AG10803 (cell line): Measurements from ENCODE around the gene DAPK3.

Experiments used
- DNase-seq: peaks from one replicate; pipeline ENCODE4 v3.0.0; 2010; ENCODE audit warnings: low read depth
- H3K4me3 ChIP-seq: 2 replicates; pipeline ENCODE4 v1.5.1; 2011; ENCODE audit warnings: mild to moderate bottlenecking, low read length, control low read depth
- CTCF ChIP-seq: conservative IDR thresholded peaks from 2 replicates; pipeline ENCODE4 v1.5.1; 2011; ENCODE audit warnings: mild to moderate bottlenecking, low read length, control low read depth, inconsistent platforms

The DAPK3 gene

GRCh38 chr19:3970808-3971598 is at the start of gene DAPK3:
TSS of gene DAPK3 (minus strand) at chr19:3971099. CDS start at chr19:3969735, 1,364 bp downstream.
- TF ChIP-seq CTCF: no peak
- H3K4me3 ChIP-seq: peak within 1 kb of the TSS; percentile 94
- DNase-seq: peak; percentile 97

GRCh38 chr19:4019578-4019977 is 48.7 kb upstream of the DAPK3 start:
- H3K4me3 ChIP-seq: no peak overlapping the region
- no peak for TF ChIP-seq CTCF
- no peak for DNase-seq

- TF ChIP-seq CTCF: no peak
- no peak for DNase-seq
- no peak overlapping the region for H3K4me3 ChIP-seq
Measured at GRCh38 chr19:4018775-4019504, 48.0 kb upstream of the DAPK3 start.

- no peak for TF ChIP-seq CTCF
- H3K4me3 ChIP-seq: no peak overlapping the region
- DNase-seq: no peak
Measured at GRCh38 chr19:4018140-4018613, 47.3 kb upstream of the DAPK3 start.

GRCh38 chr19:4016903-4017638 is 46.2 kb upstream of the DAPK3 start:
- no peak for TF ChIP-seq CTCF
- DNase-seq: no peak
- H3K4me3 ChIP-seq: no peak overlapping the region

GRCh38 chr19:4016486-4016885 is 45.6 kb upstream of the DAPK3 start:
- H3K4me3 ChIP-seq: no peak overlapping the region
- DNase-seq: no peak
- TF ChIP-seq CTCF: no peak
